ENCODE measurements around the gene SLC25A40. TPM values are rescaled to one million over a fixed set of nuclear protein-coding genes. Genes with fewer than 3 reads are reported as not detected.
A peak's percentile ranks its signal among the peaks of the same experiment; 100 is the strongest.

The SLC25A40 gene
- polyA plus RNA-seq, 1 of the 3 experiments (the other 2 are of a cell fraction), result 5.5 TPM

GRCh38 chr7:87886875-87887274, 10.7 kb upstream of the SLC25A40 start (continued):
- TF ChIP-seq MAX (IDR thresholded peaks at IDR 0.05; ENCODE audit: low read depth) (no peak), RAD21 (IDR thresholded peaks at IDR 0.05; ENCODE audit: low read length) (peak; percentile 75), MEF2A (IDR thresholded peaks at IDR 0.05; ENCODE audit: borderline replicate concordance, low read depth) (no peak)

GRCh38 chr7:87885018-87885417, 8.9 kb upstream of the SLC25A40 start:
- no peak for DNase-seq
- no peaks in the 10 kb centered on the region; the same call in 1 of the 2 replicates for H4K20me1 ChIP-seq (ENCODE audit: insufficient read depth)
- H3K27ac ChIP-seq (ENCODE audit: low read depth in 2 of 2, low read length in 1 of 2), result peak overlapping the region in 1 of 2 experiments; percentile 16; a peak in 1 of 4 replicates
- no peak overlapping the region for H3K4me3 ChIP-seq (ENCODE audit: low read depth in 2 of 2, low read length in 1 of 2)
- no peaks in the 10 kb centered on the region for H3K9me2 ChIP-seq
- peaks cover 56 to 59% of the 10 kb centered on the region in 2 experiments for H3K36me3 ChIP-seq (replicated peaks in 1 of 2; ENCODE audit: control insufficient read depth in 1 of 2, insufficient read depth in 2 of 2, low read length in 1 of 2)
- no peaks in the 10 kb centered on the region for H3K9me3 ChIP-seq
- H3K4me2 ChIP-seq, result no peak overlapping the region
- H2AFZ ChIP-seq (ENCODE audit: low read depth), result no peak overlapping the region
- H3F3A ChIP-seq (replicated peaks; ENCODE audit: insufficient read depth), result peaks cover 9% of the 10 kb centered on the region
- no peak overlapping the region for H3K9ac ChIP-seq
- H3K79me2 ChIP-seq (ENCODE audit: insufficient read depth), result peaks cover 86% of the 10 kb centered on the region
- peaks cover 0 to 5% of the 10 kb centered on the region in 2 experiments; a peak in 2 of 4 replicates for H3K4me1 ChIP-seq (ENCODE audit: control insufficient read depth in 1 of 2, insufficient read depth in 2 of 2, low read depth in 1 of 2, low read length in 1 of 2)
- ChIA-PET POLR2A (no interaction called here), CTCF (interaction anchor here (0.9 to 4.7 kb wide), 6 partner anchors 10 to 572 kb away, joined by 3 to 48 read pairs (median 4); no protein-coding TSS in a partner anchor)
- WGBS (ENCODE audit: low lambda C conversion rate), result 95% methylated on average over 2 of the region's 2 CpGs
- H3K27me3 ChIP-seq (ENCODE audit: insufficient read depth), result no peaks in the 10 kb centered on the region
- TF ChIP-seq FOXJ3 (CRISPR knock-in tag; IDR thresholded peaks at IDR 0.05), result no peak
- no peak for TF ChIP-seq GABPA (IDR thresholded peaks at IDR 0.05; ENCODE audit: low read depth)
- TF ChIP-seq FOXM1 (IDR thresholded peaks at IDR 0.05; ENCODE audit: low read depth), result no peak
- TF ChIP-seq CHD2 (IDR thresholded peaks at IDR 0.05; ENCODE audit: low read length, partially characterized antibody), result no peak
- TF ChIP-seq POLR2AphosphoS5 (IDR thresholded peaks at IDR 0.05; ENCODE audit: low read depth, low read length), result no peak
- no peak for TF ChIP-seq FOSL2 (IDR thresholded peaks at IDR 0.05; ENCODE audit: borderline replicate concordance, low read depth)

- Histone ChIP-seq H3K27me3 (ENCODE audit: insufficient read depth) (no peaks in the 10 kb centered on the region), H3K9ac (no peak overlapping the region), H4K20me1 (ENCODE audit: insufficient read depth) (no peaks in the 10 kb centered on the region; the same call in 1 of the 2 replicates), H3K4me2 (no peak overlapping the region), H3K9me3 (no peaks in the 10 kb centered on the region; the same call in 1 of the 2 replicates), H3F3A (replicated peaks; ENCODE audit: insufficient read depth) (peaks cover 11% of the 10 kb centered on the region), H3K4me1 (ENCODE audit: control insufficient read depth in 1 of 2, insufficient read depth in 2 of 2, low read depth in 1 of 2, low read length in 1 of 2) (peaks cover 0 to 8% of the 10 kb centered on the region in 2 experiments; a peak in 2 of 4 replicates), H3K27ac (ENCODE audit: low read depth in 2 of 2, low read length in 1 of 2) (no peak overlapping the region), H3K79me2 (ENCODE audit: insufficient read depth) (peaks cover 95% of the 10 kb centered on the region), H3K9me2 (no peaks in the 10 kb centered on the region), H3K4me3 (ENCODE audit: low read depth in 2 of 2, low read length in 1 of 2) (no peak overlapping the region), H3K36me3 (replicated peaks in 1 of 2; ENCODE audit: control insufficient read depth in 1 of 2, insufficient read depth in 2 of 2, low read length in 1 of 2) (peaks cover 44 to 45% of the 10 kb centered on the region in 2 experiments), H2AFZ (ENCODE audit: low read depth) (no peak overlapping the region)
- CTCF ChIA-PET, result interaction anchor here (2.0 to 2.6 kb wide), 2 partner anchors 53 to 84 kb away, joined by 5 to 11 read pairs; no protein-coding TSS in a partner anchor
- POLR2A ChIA-PET, result no interaction called here
- no peak for DNase-seq
- WGBS (ENCODE audit: low lambda C conversion rate), result 98% methylated on average over 4 of the region's 4 CpGs
- no peak for TF ChIP-seq IRF3 (IDR thresholded peaks at IDR 0.05; ENCODE audit: low read depth, low read length)
- TF ChIP-seq MEF2A (IDR thresholded peaks at IDR 0.05; ENCODE audit: borderline replicate concordance, low read depth), result no peak
- no peak for TF ChIP-seq SMC3 (IDR thresholded peaks at IDR 0.05; ENCODE audit: low read depth, low read length)
- TF ChIP-seq RAD21 (IDR thresholded peaks at IDR 0.05; ENCODE audit: low read length), result no peak
- TF ChIP-seq ELF1 (IDR thresholded peaks at IDR 0.05), result no peak
- no peak for TF ChIP-seq GABPA (IDR thresholded peaks at IDR 0.05; ENCODE audit: low read depth)
Measured at GRCh38 chr7:87882151-87882937, 6.2 kb upstream of the SLC25A40 start.

Data from SK-N-SH (cell line).